Coronary artery (tissue), 2 donors: ENCODE measurements around the gene PAIP1.
"Not testable (repeated sequence)": the region's sequence is repeated elsewhere in the genome, so short reads cannot be mapped to it uniquely, and the experiment has no call there.

ENCODE experiments used
- DNase-seq: peaks from one replicate; pipeline ENCODE4 v3.0.0-alpha.2; 2017; ENCODE audit warnings: low spot score
- H3K27ac ChIP-seq, 2 donors: fragments of 200-600 bp; sonication (generic); one replicate each; pipeline ENCODE4 v1.5.1; 2016 to 2019
- H3K4me3 ChIP-seq: fragments of 200-600 bp; sonication (generic); 2 replicates; pipeline ENCODE4 v1.5.1; 2016; ENCODE audit warnings: mild to moderate bottlenecking, moderate library complexity
- CTCF ChIP-seq: fragments of 200-600 bp; sonication (generic); IDR thresholded peaks from one replicate; pipeline ENCODE4 v1.5.1; 2019; ENCODE audit warnings: antibody characterized with exemption

PAIP1 gene

GRCh38 chr5:43556857-43557542 lies at the start of gene PAIP1:
TSS of gene PAIP1 (minus strand) at chr5:43557077. CDS start at chr5:43556846, 231 bp downstream.
- H3K4me3 ChIP-seq, result peak within 1 kb of the TSS; percentile 94
- H3K27ac ChIP-seq, result peak within 1 kb of the TSS; percentile 89 to 98
- peak; percentile 87 for DNase-seq
- peak; percentile 56 for TF ChIP-seq CTCF

GRCh38 chr5:43606351-43606750 lies 49.5 kb upstream of the PAIP1 start:
- TF ChIP-seq CTCF, result no peak
- DNase-seq, result no peak
- Histone ChIP-seq H3K4me3 (no peak overlapping the region), H3K27ac (no peak overlapping the region)

GRCh38 chr5:43604699-43605098 lies 47.8 kb upstream of the PAIP1 start:
- no peak for DNase-seq
- H3K27ac ChIP-seq, result no peak overlapping the region
- TF ChIP-seq CTCF, result no peak
- H3K4me3 ChIP-seq, result no peak overlapping the region

GRCh38 chr5:43603344-43604217 lies 46.7 kb upstream of the PAIP1 start:
- Histone ChIP-seq H3K27ac (peak overlapping the region; percentile 90), H3K4me3 (peak overlapping the region; percentile 83)
- no peak for TF ChIP-seq CTCF
- DNase-seq, result peak; percentile 84

- Histone ChIP-seq H3K4me3 (peak within 1 kb of the TSS; percentile 83), H3K27ac (peak within 1 kb of the TSS; percentile 90)
- TF ChIP-seq CTCF, result no peak
- peak; percentile 79 for DNase-seq
Observed at GRCh38 chr5:43602461-43603343, 45.8 kb upstream of the PAIP1 start, which contains the start of gene NNT. TSS of gene NNT (plus strand) at chr5:43603180. CDS start at chr5:43609196, 6,016 bp downstream.

GRCh38 chr5:43601454-43602260 lies 44.8 kb upstream of the PAIP1 start:
- no peak for DNase-seq
- no peak for TF ChIP-seq CTCF
- Histone ChIP-seq H3K27ac (peak overlapping the region; percentile 53 to 90), H3K4me3 (peak overlapping the region; percentile 83)

- not testable (repeated sequence) for H3K4me3 ChIP-seq, DNase-seq, H3K27ac ChIP-seq
Observed at GRCh38 chr5:43598927-43599326, 42.0 kb upstream of the PAIP1 start.
